Ovary (tissue), 9 donors: ENCODE measurements around the gene C19orf33. TPM values are rescaled to one million over a fixed set of nuclear protein-coding genes. Genes with fewer than 3 reads are reported as not detected.

Experiments
- DNase-seq, 5 donors: peaks; one replicate each; pipeline ENCODE4 v3.0.0-alpha.2; 2019 to 2020
- H3K27ac ChIP-seq, 2 donors: fragments of 200-600 bp; one replicate each; pipeline versions ENCODE4 v1.5.1 to v1.8.0; 2019 to 2022
- H3K27me3 ChIP-seq: fragments of 200-600 bp; one replicate; pipeline ENCODE4 v1.8.0; 2022
- H3K36me3 ChIP-seq: fragments of 200-600 bp; sonication (generic); one replicate; pipeline ENCODE4 v1.5.1; 2019
- H3K4me1 ChIP-seq: one replicate; pipeline ENCODE4 v1.8.1; 2013; ENCODE audit warnings: mild to moderate bottlenecking, moderate library complexity; ENCODE audit not compliant: insufficient read depth
- H3K4me3 ChIP-seq: fragments of 200-600 bp; sonication (generic); one replicate; pipeline ENCODE4 v1.5.1; 2017
- H3K9me3 ChIP-seq, 2 donors: fragments of 200-600 bp in 1 of 2; sonication (generic) in 1 of 2; one replicate each; pipeline versions ENCODE4 v1.5.1 to v1.8.1; 2013 to 2019; ENCODE audit warnings: mild to moderate bottlenecking in 1 of 2, moderate library complexity in 1 of 2
- CTCF ChIP-seq, 3 donors: fragments of 450-650 bp in 2 of 3; fragments of 200-600 bp in 1 of 3; IDR thresholded peaks; one replicate each; pipeline versions ENCODE4 v1.5.1 to v1.8.0; 2016 to 2022; ENCODE audit warnings: antibody characterized with exemption in 3 of 3, mild to moderate bottlenecking in 1 of 3
- EP300 ChIP-seq: sonication (generic); formaldehyde crosslinking; IDR thresholded peaks from one replicate; pipeline ENCODE4 v1.6.1; 2017; ENCODE audit warnings: antibody characterized with exemption
- POLR2A ChIP-seq: fragments of 450-650 bp; IDR thresholded peaks from one replicate; pipeline ENCODE4 v1.6.1; 2017; ENCODE audit warnings: antibody characterized with exemption, mild to moderate bottlenecking, moderate library complexity
- WGBS, 3 donors: extraction: QIAGEN DNeasy Blood & Tissue Kit in 1 of 3; methylation state at CpG; one replicate each; pipeline versions ENCODE4 v1.1.5 to v1.1.7; 2013 to 2017; 5-methylcytosine and 5-hydroxymethylcytosine counted together
- intact Hi-C, 4 donors: fragments of 100-400 bp; cut with DNase I; formaldehyde crosslinking; loops; one replicate each; pipeline versions ENCODE4 v1.11.0 to v1.15.1; 2022 to 2023
- polyA plus RNA-seq, 2 donors: library from polyadenylated mRNA; stranded (reverse); fragments of 200-250 nt in 1 of 2; fragments of 350-450 nt in 1 of 2; fragmentation: Illumina TruSeq in 1 of 2; extraction: RNeasy Lipid Tissue Mini Kit (QIAGEN cat#74804) in 1 of 2; gene quantifications; one replicate each; pipeline ENCODE4 v1.2.3, GENCODE V29; 2013 to 2014
- total RNA-seq, 7 donors: library from RNA; depleted of rRNA in 2 of 7; stranded (reverse); fragments of >200 nt in 2 of 7; fragmentation: NEBNext Ultra II Directional in 3 of 7; extraction: Animal tissue kit (Norgen Biotek cat#: 25700) in 3 of 7; gene quantifications; one replicate each; pipeline versions ENCODE4 v1.1.0 to v1.2.4, GENCODE V29; 2016 to 2023
- donor health status: DM: no; HTN: no; CAD: no; lungs with moderate emphysema.
- donor health status: DM: no; HTN: no; CAD: no.
- donor health status: Bipolar disorder and iron deficiency.
- donor health status: DM: yes; HTN: yes; CAD: no.
- donor health status: DM: no; HTN: no; CAD: no.
- donor health status: DM: yes; HTN: yes; CAD: no.

The C19orf33 gene
- total and polyA plus RNA-seq, 9 donors, result 1.8 to 179 (median 8.9) TPM; not detected in 2

GRCh38 chr19:38316477-38317067, 12.5 kb downstream of the C19orf33 start:
- no peak for DNase-seq
- TF ChIP-seq CTCF (IDR thresholded peaks at IDR 0.05) (no peak), POLR2A (no peak), EP300 (no peak)
- Histone ChIP-seq H3K9me3 (no peaks in the 10 kb centered on the region), H3K27me3 (no peaks in the 10 kb centered on the region), H3K36me3 (no peaks in the 10 kb centered on the region), H3K4me1 (peaks cover 3% of the 10 kb centered on the region), H3K4me3 (peak overlapping the region; percentile 47), H3K27ac (peak overlapping the region; percentile 43 to 85)
- intact Hi-C loops, result loop anchor here in 1 of 4 donors (5.0 kb wide), 1 partner anchor 64 kb away; no protein-coding TSS in a partner anchor
- 31 to 33% (median 31%) methylated on average over 8 of the region's 8 CpGs for WGBS, 3 donors

DNA sequence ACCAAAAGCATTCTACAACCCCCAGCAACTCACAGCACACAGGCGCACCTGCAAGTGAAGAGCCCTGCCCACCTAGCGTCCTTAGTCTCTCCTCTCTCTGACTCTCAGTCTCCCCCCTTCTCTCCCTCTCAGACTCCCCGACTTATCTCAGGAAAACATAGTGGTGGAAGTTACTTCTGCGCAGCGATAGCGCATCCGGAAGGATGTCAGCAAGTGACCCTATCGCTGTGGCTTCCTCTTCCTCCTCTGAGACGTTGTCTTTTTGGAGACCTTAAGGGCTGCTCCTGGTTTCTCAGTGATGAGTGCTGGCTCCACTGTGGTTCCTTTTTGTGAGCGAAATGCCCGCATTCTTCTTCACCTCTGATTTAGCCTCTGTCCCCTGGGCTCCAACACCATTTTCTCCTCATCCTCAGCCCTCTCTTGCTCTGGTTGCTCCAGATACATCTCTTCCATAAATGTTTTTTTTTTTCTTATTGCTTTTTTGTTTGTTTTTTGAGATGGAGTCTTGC, 13.1 kb downstream of the C19orf33 start:
- intact Hi-C loops, result loop anchor here in 1 of 4 donors (5.0 kb wide), 1 partner anchor 65 kb away; no protein-coding TSS in a partner anchor
- no peak overlapping the region for H3K27ac ChIP-seq

DNA sequence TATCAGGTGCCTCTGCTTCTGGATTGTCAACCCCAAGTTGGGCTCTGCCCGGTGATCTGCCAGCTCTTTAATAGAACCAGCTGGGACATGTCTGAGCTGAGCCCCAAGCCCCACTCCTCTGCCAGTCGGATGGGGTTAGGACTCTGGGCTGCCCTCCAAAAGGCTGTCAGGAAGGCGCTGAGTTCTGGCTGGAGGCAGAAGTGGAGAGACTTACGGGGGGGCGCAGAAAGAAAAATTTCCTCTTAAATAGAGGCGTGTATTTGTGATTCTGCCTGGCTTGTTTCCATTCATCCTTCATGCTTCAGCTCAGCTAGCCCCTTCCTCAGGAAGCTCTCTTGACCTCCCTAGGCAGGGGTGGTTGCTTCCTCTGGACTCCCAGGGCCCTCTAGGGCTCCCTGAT, 14.6 kb downstream of the C19orf33 start:
- no peaks in the 10 kb centered on the region for H3K9me3 ChIP-seq
- no peaks in the 10 kb centered on the region for H3K27me3 ChIP-seq
- H3K27ac ChIP-seq, result peak overlapping the region in 1 of 2 donors; percentile 75
- no peaks in the 10 kb centered on the region for H3K36me3 ChIP-seq
- peak in 3 of 5 donors; percentile 44 to 57 (median 55) for DNase-seq
- H3K4me3 ChIP-seq, result no peak overlapping the region
- peaks cover 13% of the 10 kb centered on the region for H3K4me1 ChIP-seq
- TF ChIP-seq POLR2A (no peak), EP300 (no peak), CTCF (IDR thresholded peaks at IDR 0.05) (no peak)
- WGBS, 3 donors, result 52 to 68% (median 54%) methylated on average over 6 of the region's 6 CpGs
- intact Hi-C loops, result loop anchor here in 1 of 4 donors (5.0 kb wide), 1 partner anchor 66 kb away; no protein-coding TSS in a partner anchor

More for the DNA sequence above, 13.1 kb downstream of the C19orf33 start:
- no peak overlapping the region for H3K4me3 ChIP-seq
- peaks cover 7% of the 10 kb centered on the region for H3K4me1 ChIP-seq
- H3K9me3 ChIP-seq, result no peaks in the 10 kb centered on the region
- TF ChIP-seq EP300, result no peak
- no peak for TF ChIP-seq CTCF (IDR thresholded peaks at IDR 0.05)
- no peak for TF ChIP-seq POLR2A
- no peaks in the 10 kb centered on the region for H3K36me3 ChIP-seq
- WGBS, 3 donors, result 69 to 77% (median 76%) methylated on average over 11 of the region's 11 CpGs
- DNase-seq, result no peak
- no peaks in the 10 kb centered on the region for H3K27me3 ChIP-seq

- TF ChIP-seq EP300 (no peak), CTCF (IDR thresholded peaks at IDR 0.05) (peak in 1 of 3 donors; percentile 13), POLR2A (peak; percentile 22)
- peaks cover 13% of the 10 kb centered on the region for H3K4me1 ChIP-seq
- H3K4me3 ChIP-seq, result peak within 1 kb of the TSS; percentile 54
- no peaks in the 10 kb centered on the region for H3K27me3 ChIP-seq
- H3K27ac ChIP-seq, result peak within 1 kb of the TSS; percentile 71 to 75
- peak; percentile 52 to 76 (median 64) for DNase-seq
- intact Hi-C loops, result loop anchor here in 3 of 4 donors (5.0 to 10.0 kb wide), 2 partner anchors 67 to 175 kb away; no protein-coding TSS in a partner anchor
- WGBS, 3 donors, result 6 to 8% (median 7%) methylated on average over 72 to 76 of the region's 76 CpGs
- H3K9me3 ChIP-seq, result no peaks in the 10 kb centered on the region
- H3K36me3 ChIP-seq, result no peaks in the 10 kb centered on the region
Measured at GRCh38 chr19:38319421-38320258, 15.6 kb downstream of the C19orf33 start, which contains the start of gene KCNK6. Gene KCNK6 (plus strand): TSS chr19:38319845. CDS start chr19:38319951, 106 bp downstream.
